Trophoblast cell (in vitro differentiated cells and primary cell): Measurements from ENCODE around the gene SSBP1.

Experiments used
- DNase-seq, 2 donors: peaks; one replicate each; pipeline ENCODE4 v3.0.0-alpha.2; 2016
- H2AFZ ChIP-seq: 2 replicates; pipeline ENCODE4 v1.6.1; 2013; ENCODE audit warnings: low read length, moderate library complexity, mild to moderate bottlenecking; ENCODE audit not compliant: insufficient read depth, poor library complexity
- H2AK5ac ChIP-seq: 2 replicates; pipeline ENCODE4 v1.6.1; 2013; ENCODE audit warnings: mild to moderate bottlenecking, low read length
- H2BK120ac ChIP-seq: 2 replicates; pipeline ENCODE4 v1.6.1; 2013; ENCODE audit warnings: low read length, mild to moderate bottlenecking, moderate library complexity; ENCODE audit not compliant: insufficient read depth, poor library complexity
- H2BK12ac ChIP-seq: 2 replicates; pipeline ENCODE4 v1.6.1; 2013; ENCODE audit warnings: mild to moderate bottlenecking, low read length, moderate library complexity
- H2BK5ac ChIP-seq: 2 replicates; pipeline ENCODE4 v1.6.1; 2013; ENCODE audit warnings: low read length, low read depth, moderate library complexity, mild to moderate bottlenecking; ENCODE audit not compliant: poor library complexity
- H3K14ac ChIP-seq: 2 replicates; pipeline ENCODE4 v1.6.1; 2013; ENCODE audit warnings: mild to moderate bottlenecking, low read length
- H3K18ac ChIP-seq: 2 replicates; pipeline ENCODE4 v1.6.1; 2013; ENCODE audit warnings: mild to moderate bottlenecking, low read length
- H3K23ac ChIP-seq: 2 replicates; pipeline ENCODE4 v1.6.1; 2013; ENCODE audit warnings: low read length
- H3K27ac ChIP-seq: 2 replicates; pipeline ENCODE4 v1.5.1; 2013; ENCODE audit warnings: low read depth, mild to moderate bottlenecking, inconsistent platforms, low read length, moderate library complexity
- H3K27me3 ChIP-seq: 2 replicates; pipeline ENCODE4 v1.6.1; 2013; ENCODE audit warnings: inconsistent platforms, mild to moderate bottlenecking, low read length, moderate library complexity; ENCODE audit not compliant: insufficient read depth
- H3K36me3 ChIP-seq, 2 experiments: 1 replicate in 1 of 2; 2 replicates in 1 of 2; pipeline ENCODE4 v1.6.1; 2013; ENCODE audit warnings: low read length in 2 of 2, mild to moderate bottlenecking in 2 of 2, moderate library complexity in 1 of 2; ENCODE audit not compliant: insufficient read depth in 2 of 2, control insufficient read depth in 1 of 2
- H3K4ac ChIP-seq: 2 replicates; pipeline ENCODE4 v1.6.1; 2013; ENCODE audit warnings: low read depth, mild to moderate bottlenecking, low read length, moderate library complexity
- H3K4me1 ChIP-seq, 2 experiments: 1 replicate in 1 of 2; 2 replicates in 1 of 2; pipeline ENCODE4 v1.6.1; 2013; ENCODE audit warnings: low read length in 2 of 2, mild to moderate bottlenecking in 2 of 2, moderate library complexity in 1 of 2; ENCODE audit not compliant: insufficient read depth in 2 of 2, control insufficient read depth in 1 of 2
- H3K4me2 ChIP-seq: 2 replicates; pipeline ENCODE4 v1.6.1; 2013; ENCODE audit warnings: inconsistent platforms, mild to moderate bottlenecking, low read length, moderate library complexity
- H3K4me3 ChIP-seq: 2 replicates; pipeline ENCODE4 v1.5.1; 2013; ENCODE audit warnings: mild to moderate bottlenecking, low read depth, low read length, inconsistent platforms
- H3K79me1 ChIP-seq: one replicate; pipeline ENCODE4 v1.6.1; 2013; ENCODE audit warnings: low read length
- H3K79me2 ChIP-seq: 2 replicates; pipeline ENCODE4 v1.6.1; 2013; ENCODE audit warnings: low read length, mild to moderate bottlenecking; ENCODE audit not compliant: control insufficient read depth, insufficient read depth, poor library complexity
- H3K9ac ChIP-seq: 2 replicates; pipeline ENCODE4 v1.6.1; 2013; ENCODE audit warnings: mild to moderate bottlenecking, low read length
- H3K9me3 ChIP-seq: 2 replicates; pipeline ENCODE4 v1.6.1; 2013; ENCODE audit warnings: low read depth, mild to moderate bottlenecking, control low read depth, inconsistent platforms, low read length; ENCODE audit not compliant: insufficient read depth
- H4K12ac ChIP-seq: 2 replicates; pipeline ENCODE4 v1.6.1; 2013; ENCODE audit warnings: low read depth, mild to moderate bottlenecking, low read length, moderate library complexity
- H4K8ac ChIP-seq: 2 replicates; pipeline ENCODE4 v1.6.1; 2013; ENCODE audit warnings: low read depth, mild to moderate bottlenecking, low read length, moderate library complexity
- H4K91ac ChIP-seq: one replicate; pipeline ENCODE4 v1.6.1; 2013; ENCODE audit warnings: low read depth, mild to moderate bottlenecking, low read length, moderate library complexity
- WGBS: extraction: QIAGEN DNeasy Blood & Tissue Kit; methylation state at CpG from one replicate; pipeline ENCODE4 v1.1.7; 2013; ENCODE audit warnings: missing lambda C conversion rate; ENCODE audit not compliant: insufficient read length, insufficient coverage; ENCODE audit errors: extremely low coverage; 5-methylcytosine and 5-hydroxymethylcytosine counted together

SSBP1 gene

GRCh38 chr7:141701489-141702046 is 36.6 kb upstream of the SSBP1 start:
- H3K79me2 ChIP-seq: no peaks in the 10 kb centered on the region
- peak overlapping the region; percentile 54 for H3K9ac ChIP-seq
- H3K4me1 ChIP-seq: peaks cover 0 to 6% of the 10 kb centered on the region in 2 experiments
- no peaks in the 10 kb centered on the region for H3K36me3 ChIP-seq
- peak overlapping the region; percentile 84 for H3K4me2 ChIP-seq
- no peak overlapping the region for H3K27ac ChIP-seq
- H2BK5ac ChIP-seq: no peak overlapping the region
- no peak overlapping the region for H2AK5ac ChIP-seq
- peak overlapping the region; percentile 71 for H3K18ac ChIP-seq
- WGBS: no CpG with 5 or more reads among the region's 59 CpGs
- H2BK120ac ChIP-seq: peak overlapping the region; percentile 66
- H2BK12ac ChIP-seq: no peak overlapping the region
- peak overlapping the region; percentile 81 for H2AFZ ChIP-seq
- H4K91ac ChIP-seq: peak overlapping the region; percentile 85
- H3K9me3 ChIP-seq: no peaks in the 10 kb centered on the region
- no peak overlapping the region for H3K14ac ChIP-seq
- peaks cover 2% of the 10 kb centered on the region for H3K79me1 ChIP-seq
- H3K4me3 ChIP-seq: peak overlapping the region; percentile 75
- no peak overlapping the region for H4K12ac ChIP-seq
- peak overlapping the region; percentile 1 for H4K8ac ChIP-seq
- no peak overlapping the region for H3K23ac ChIP-seq
- H3K27me3 ChIP-seq: no peaks in the 10 kb centered on the region
- no peak for DNase-seq
- H3K4ac ChIP-seq: no peak overlapping the region

DNA sequence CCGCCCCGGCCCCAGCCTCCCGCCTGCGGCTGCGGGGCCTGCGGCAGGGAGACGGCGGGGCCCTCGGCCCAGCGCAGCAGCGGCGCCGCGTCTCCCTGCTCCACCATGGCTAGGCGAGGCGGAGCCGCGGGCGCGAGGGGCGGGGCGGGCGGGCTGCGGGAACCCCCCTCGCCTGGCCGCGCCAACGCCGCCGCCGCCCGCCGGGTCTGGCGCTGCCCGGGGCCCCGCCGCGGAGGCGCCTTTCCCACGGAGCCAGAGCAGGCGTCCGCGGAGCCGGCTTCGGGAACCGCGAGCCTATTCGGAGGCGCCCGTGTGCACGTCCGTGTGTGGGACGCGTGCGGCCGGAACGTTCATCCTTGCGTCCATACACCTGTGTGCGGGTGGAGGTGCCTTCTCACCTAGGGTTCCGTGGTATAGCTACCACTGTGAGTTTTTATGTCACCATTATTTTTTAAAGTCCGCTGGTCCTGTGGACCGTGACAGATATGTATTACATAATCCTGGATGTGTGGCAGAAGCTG is 36.1 kb upstream of the SSBP1 start, which contains the start of gene DENND11:
Gene DENND11, minus strand, starts transcription at position 120 of the 521 bp plus-strand sequence. Its CDS starts 13 bp downstream, at position 107.
- Histone ChIP-seq H2BK12ac (no peak within 1 kb of the TSS), H3K79me2 (no peaks in the 10 kb centered on the region), H4K91ac (peak within 1 kb of the TSS; percentile 85), H2BK120ac (peak within 1 kb of the TSS; percentile 81), H2AK5ac (no peak within 1 kb of the TSS), H3K36me3 (no peaks in the 10 kb centered on the region), H3K4me3 (peak within 1 kb of the TSS; percentile 75), H2BK5ac (no peak within 1 kb of the TSS), H2AFZ (peak within 1 kb of the TSS; percentile 81), H3K4ac (no peak within 1 kb of the TSS), H3K9ac (peak within 1 kb of the TSS; percentile 54), H3K27ac (no peak within 1 kb of the TSS), H4K8ac (peak within 1 kb of the TSS; percentile 30), H3K14ac (peak within 1 kb of the TSS; percentile 27), H3K27me3 (no peaks in the 10 kb centered on the region), H3K79me1 (peaks cover 2% of the 10 kb centered on the region), H3K4me1 (peaks cover 0 to 6% of the 10 kb centered on the region in 2 experiments), H4K12ac (no peak within 1 kb of the TSS), H3K9me3 (no peaks in the 10 kb centered on the region), H3K4me2 (peak within 1 kb of the TSS; percentile 93), H3K23ac (no peak within 1 kb of the TSS), H3K18ac (peak within 1 kb of the TSS; percentile 71)
- peak; percentile 12 to 52 for DNase-seq
- WGBS: no CpG with 5 or more reads among the region's 62 CpGs

DNA sequence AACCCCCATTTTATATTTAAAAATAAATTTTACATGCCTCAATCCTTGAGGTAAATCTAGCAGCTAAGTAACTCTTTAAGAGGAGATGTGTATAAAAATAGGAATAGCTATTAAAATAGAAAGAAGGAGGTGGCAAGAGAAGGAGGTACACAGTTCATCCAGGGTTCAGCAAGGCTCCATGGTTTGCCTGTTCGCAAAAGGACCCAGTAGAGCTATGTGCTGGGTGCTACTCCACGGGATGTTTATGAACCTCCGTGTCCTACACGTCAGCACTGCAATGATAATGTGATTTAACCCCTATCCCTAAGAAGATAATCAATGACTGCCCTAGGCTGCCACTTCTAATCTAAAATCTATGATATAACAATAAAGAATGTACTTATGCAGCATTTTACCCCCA is 35.3 kb upstream of the SSBP1 start:
- Histone ChIP-seq H3K79me1 (peaks cover 2% of the 10 kb centered on the region), H2AK5ac (no peak overlapping the region), H2AFZ (no peak overlapping the region), H3K14ac (no peak overlapping the region), H3K4me3 (no peak overlapping the region), H3K27ac (no peak overlapping the region), H3K4me2 (no peak overlapping the region), H4K12ac (no peak overlapping the region), H3K4me1 (peaks cover 0 to 6% of the 10 kb centered on the region in 2 experiments), H2BK5ac (no peak overlapping the region), H4K8ac (no peak overlapping the region), H2BK12ac (no peak overlapping the region), H3K79me2 (no peaks in the 10 kb centered on the region), H3K18ac (no peak overlapping the region), H3K23ac (no peak overlapping the region), H4K91ac (no peak overlapping the region), H2BK120ac (no peak overlapping the region), H3K27me3 (no peaks in the 10 kb centered on the region), H3K9ac (no peak overlapping the region), H3K36me3 (no peaks in the 10 kb centered on the region), H3K4ac (no peak overlapping the region), H3K9me3 (no peaks in the 10 kb centered on the region)
- no peak for DNase-seq
- WGBS: no CpG with 5 or more reads among the region's 4 CpGs

DNA sequence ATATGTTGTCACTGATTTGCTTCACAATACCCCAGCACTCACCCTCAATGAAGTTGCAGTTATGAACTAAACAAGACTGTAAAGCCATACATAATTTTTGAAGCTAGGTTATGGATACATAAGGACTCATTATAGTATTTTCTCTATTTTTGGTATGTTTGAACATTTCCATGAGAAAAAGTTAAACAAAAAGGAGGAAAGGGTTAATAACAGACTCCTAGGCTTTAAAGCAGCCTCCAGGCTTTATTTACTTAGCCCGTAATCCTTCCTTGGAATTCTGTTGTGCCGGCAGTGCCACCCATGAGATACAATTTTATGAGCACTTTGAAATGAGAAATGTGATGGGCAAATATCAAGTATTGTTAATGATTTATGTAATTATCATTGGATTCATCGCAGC is 34.0 kb upstream of the SSBP1 start:
- no CpG with 5 or more reads among the region's 3 CpGs for WGBS
- Histone ChIP-seq H3K27me3 (no peaks in the 10 kb centered on the region), H4K91ac (no peak overlapping the region), H3K4ac (no peak overlapping the region), H3K4me1 (peaks cover 0 to 6% of the 10 kb centered on the region in 2 experiments), H3K79me1 (peaks cover 2% of the 10 kb centered on the region), H4K12ac (no peak overlapping the region), H2BK120ac (no peak overlapping the region), H3K23ac (no peak overlapping the region), H3K27ac (no peak overlapping the region), H3K18ac (no peak overlapping the region), H3K36me3 (no peaks in the 10 kb centered on the region), H3K4me3 (no peak overlapping the region), H3K9ac (no peak overlapping the region), H3K9me3 (no peaks in the 10 kb centered on the region), H2AFZ (no peak overlapping the region), H4K8ac (no peak overlapping the region), H3K4me2 (no peak overlapping the region), H2BK12ac (no peak overlapping the region), H3K79me2 (no peaks in the 10 kb centered on the region), H2BK5ac (no peak overlapping the region), H3K14ac (no peak overlapping the region), H2AK5ac (no peak overlapping the region)
- DNase-seq: no peak
